ENCODE data around the gene PRDM5. TPM values are rescaled to one million over a fixed set of nuclear protein-coding genes. Genes with fewer than 3 reads are reported as not detected.

PRDM5 gene
- polyA plus RNA-seq, 1 donor from 2014 or later: 1.6 TPM

GRCh38 chr4:120874792-120875774, 47.4 kb downstream of the PRDM5 start:
- Histone ChIP-seq H4K20me1 (ENCODE audit: insufficient read depth) (no peaks in the 10 kb centered on the region), H3K4me2 (ENCODE audit: low read length) (no peak overlapping the region), H3K79me2 (replicated peaks; ENCODE audit: insufficient read depth, low read length) (no peaks in the 10 kb centered on the region), H3F3A (ENCODE audit: insufficient read depth, low read length, poor library complexity, severe bottlenecking) (no peaks in the 10 kb centered on the region), H3K9me3 (ENCODE audit: low read length) (no peaks in the 10 kb centered on the region), H3K9me2 (ENCODE audit: insufficient read depth, low read length) (no peaks in the 10 kb centered on the region), H3K4me3 (ENCODE audit: low read length) (no peak overlapping the region), H3K27me3 (ENCODE audit: insufficient read depth, low read depth, low read length) (no peaks in the 10 kb centered on the region), H2AFZ (ENCODE audit: low read depth, low read length) (no peak overlapping the region), H3K36me3 (ENCODE audit: insufficient read depth, low read length) (no peaks in the 10 kb centered on the region), H3K27ac (ENCODE audit: low read length) (no peak overlapping the region), H3K9ac (ENCODE audit: low read length) (no peak overlapping the region)
- TF ChIP-seq TAF1 (IDR thresholded peaks at IDR 0.05; ENCODE audit: low read depth): no peak
- TF ChIP-seq POLR2AphosphoS5 (IDR thresholded peaks at IDR 0.05): no peak
- no peak for TF ChIP-seq EZH2 (IDR thresholded peaks at IDR 0.05; ENCODE audit: borderline replicate concordance, insufficient read depth, low read length, poor library complexity, severe bottlenecking)
- no peak for TF ChIP-seq REST (IDR thresholded peaks at IDR 0.05; ENCODE audit: borderline replicate concordance)
- TF ChIP-seq SMC3 (conservative IDR thresholded peaks at IDR 0.05; ENCODE audit: poor library complexity): no peak
- no peak for TF ChIP-seq MXI1 (conservative IDR thresholded peaks at IDR 0.05; ENCODE audit: poor library complexity, severe bottlenecking)
- no peak for TF ChIP-seq CTCF (IDR thresholded peaks at IDR 0.05; ENCODE audit: poor library complexity, severe bottlenecking)
- no peak for TF ChIP-seq RAD21 (conservative IDR thresholded peaks at IDR 0.05)
- no peak for TF ChIP-seq EP300 (conservative IDR thresholded peaks at IDR 0.05; ENCODE audit: poor library complexity, severe bottlenecking)

GRCh38 chr4:120873554-120873953, 49.0 kb downstream of the PRDM5 start:
- Histone ChIP-seq H3K27ac (ENCODE audit: low read length) (no peak overlapping the region), H3K9me2 (ENCODE audit: insufficient read depth, low read length) (no peaks in the 10 kb centered on the region), H3K9me3 (ENCODE audit: low read length) (no peaks in the 10 kb centered on the region), H3K36me3 (ENCODE audit: insufficient read depth, low read length) (no peaks in the 10 kb centered on the region), H3K9ac (ENCODE audit: low read length) (no peak overlapping the region), H3K27me3 (ENCODE audit: insufficient read depth, low read depth, low read length) (no peaks in the 10 kb centered on the region), H3K4me3 (ENCODE audit: low read length) (no peak overlapping the region), H4K20me1 (ENCODE audit: insufficient read depth) (no peaks in the 10 kb centered on the region), H2AFZ (ENCODE audit: low read depth, low read length) (no peak overlapping the region), H3K4me2 (ENCODE audit: low read length) (no peak overlapping the region), H3F3A (ENCODE audit: insufficient read depth, low read length, poor library complexity, severe bottlenecking) (no peaks in the 10 kb centered on the region), H3K79me2 (replicated peaks; ENCODE audit: insufficient read depth, low read length) (no peaks in the 10 kb centered on the region)
- TF ChIP-seq POLR2AphosphoS5 (IDR thresholded peaks at IDR 0.05) (no peak), CTCF (IDR thresholded peaks at IDR 0.05; ENCODE audit: poor library complexity, severe bottlenecking) (no peak), SMC3 (conservative IDR thresholded peaks at IDR 0.05; ENCODE audit: poor library complexity) (no peak)
